Inflammatory macrophage (primary cell): ENCODE measurements around the gene CFB.

Source experiments
- DNase-seq, 2 donors: peaks; one replicate each; pipeline ENCODE4 v3.0.0-alpha.2; 2020 to 2022

The CFB gene

GRCh38 chr6:31949926-31950548, 4.1 kb downstream of the CFB start:
- DNase-seq: no peak

GRCh38 chr6:31952140-31952805, 6.4 kb downstream of the CFB start:
- DNase-seq: peak; percentile 71 to 77

GRCh38 chr6:31952890-31953289, 7.0 kb downstream of the CFB start:
- no peak for DNase-seq

GRCh38 chr6:31954511-31954910, 8.6 kb downstream of the CFB start:
- no peak for DNase-seq

- DNase-seq: no peak
Observed at GRCh38 chr6:31956796-31957195, 10.9 kb downstream of the CFB start.

- no peak for DNase-seq
Observed at GRCh38 chr6:31958412-31958740, 12.5 kb downstream of the CFB start.

- peak; percentile 100 for DNase-seq
Observed at GRCh38 chr6:31958741-31959739, 13.1 kb downstream of the CFB start, which contains the start of the genes NELFE and SKIC2. Gene NELFE, minus strand, starts transcription at chr6:31958971. Its CDS starts 525 bp downstream, at chr6:31958446. Gene SKIC2, plus strand, starts transcription at chr6:31959175. Its CDS starts 18 bp downstream, at chr6:31959193.

GRCh38 chr6:31961616-31962015, 15.7 kb downstream of the CFB start:
- DNase-seq: no peak

GRCh38 chr6:31963921-31964320, 18.0 kb downstream of the CFB start:
- no peak for DNase-seq

- DNase-seq: no peak
Observed at GRCh38 chr6:31965700-31966099, 19.8 kb downstream of the CFB start.

GRCh38 chr6:31966506-31966905, 20.6 kb downstream of the CFB start:
- DNase-seq: no peak

GRCh38 chr6:31966997-31967925, 21.4 kb downstream of the CFB start:
- DNase-seq: no peak

- no peak for DNase-seq
Observed at GRCh38 chr6:31967926-31968320, 22.0 kb downstream of the CFB start.

- no peak for DNase-seq
Observed at GRCh38 chr6:31968326-31968725, 22.4 kb downstream of the CFB start.

GRCh38 chr6:31968791-31969711, 23.2 kb downstream of the CFB start:
- DNase-seq: no peak

GRCh38 chr6:31969712-31970603, 24.1 kb downstream of the CFB start:
- no peak for DNase-seq

GRCh38 chr6:31970604-31971271, 24.8 kb downstream of the CFB start:
- no peak for DNase-seq

GRCh38 chr6:31971279-31971992, 25.5 kb downstream of the CFB start:
- DNase-seq: no peak
